Psoas muscle (tissue), 8 donors: Measurements from ENCODE around the gene SPEG. TPM values are rescaled to one million over a fixed set of nuclear protein-coding genes. Genes with fewer than 3 reads are reported as not detected.

ENCODE experiments used
- ATAC-seq, 4 donors: fragments of 200-7000 bp; cut with Tn5 transposase; one replicate each; pipeline ENCODE4 v1.9.1; 2020; ENCODE audit warnings: moderate library complexity in 3 of 4, mild to moderate bottlenecking in 2 of 4
- DNase-seq, 2 donors: peaks; one replicate each; pipeline ENCODE4 v3.0.0-alpha.2; 2020
- H3K27ac ChIP-seq: fragments of 200-600 bp; one replicate; pipeline ENCODE4 v1.8.0; 2022
- H3K27me3 ChIP-seq, 3 donors: fragments of 200-600 bp in 1 of 3; one replicate each; pipeline versions ENCODE4 v1.6.1 to v1.8.0; 2013 to 2022; ENCODE audit warnings: low read length in 2 of 3, mild to moderate bottlenecking in 2 of 3, moderate library complexity in 1 of 3; ENCODE audit not compliant: insufficient read depth in 3 of 3
- H3K36me3 ChIP-seq, 2 donors: fragments of 200-600 bp in 1 of 2; one replicate each; pipeline versions ENCODE4 v1.6.1 to v1.8.0; 2013 to 2022; ENCODE audit warnings: low read depth in 1 of 2, mild to moderate bottlenecking in 1 of 2, moderate library complexity in 1 of 2; ENCODE audit not compliant: insufficient read depth in 1 of 2
- H3K4me1 ChIP-seq: fragments of 200-600 bp; one replicate; pipeline ENCODE4 v1.8.0; 2022
- H3K4me3 ChIP-seq: fragments of 200-600 bp; one replicate; pipeline ENCODE4 v1.8.0; 2022; ENCODE audit warnings: mild to moderate bottlenecking
- H3K9me3 ChIP-seq: fragments of 200-600 bp; one replicate; pipeline ENCODE4 v1.8.0; 2022
- CTCF ChIP-seq: fragments of 200-600 bp; IDR thresholded peaks from one replicate; pipeline ENCODE4 v1.8.0; 2022; ENCODE audit warnings: antibody characterized with exemption
- WGBS, 3 donors: extraction: QIAGEN DNeasy Blood & Tissue Kit; methylation state at CpG; one replicate each; pipeline versions ENCODE4 v1.1.6 to v1.1.7; 2013; 5-methylcytosine and 5-hydroxymethylcytosine counted together
- intact Hi-C, 2 donors: fragments of 100-400 bp; cut with DNase I; formaldehyde crosslinking; loops; one replicate each; pipeline versions ENCODE4 v1.11.0 to v1.14.2; 2022
- long read RNA-seq, 2 donors: library from polyadenylated mRNA; unstranded; transcript quantifications; one replicate each; pipeline ENCODE4 v2.0.0, GENCODE V29; 2021
- polyA plus RNA-seq, 3 donors: library from polyadenylated mRNA; stranded (reverse); fragments of 200-250 nt; gene quantifications; one replicate each; pipeline ENCODE4 v1.2.3, GENCODE V29; 2013
- total RNA-seq, 4 donors: library from RNA; stranded (reverse); fragmentation: NEBNext Ultra II Directional in 2 of 4; extraction: Animal tissue kit (Norgen Biotek cat#: 25700) in 2 of 4; gene quantifications; one replicate each; pipeline versions ENCODE4 v1.2.1 to v1.2.4, GENCODE V29; 2021 to 2023
- donor health status: healthy with polysubstance abuse.
- donor health status: DM: no; HTN: no; CAD: no; lungs with moderate emphysema.
- donor health status: Bipolar disorder and iron deficiency.
- donor health status: healthy.
- donor health status: DM: yes; HTN: yes; CAD: no.
- donor health status: DM: no; HTN: no; CAD: no.
- donor health status: DM: no; HTN: no; CAD: no.
- donor health status: DM: yes; HTN: yes; CAD: no.

The SPEG gene
- total RNA-seq (100 to 1,000 TPM; 239 to 419 (median 304) TPM), polyA plus RNA-seq (100 to 1,000 TPM in 2 of 3 donors, 10 to 100 TPM in 1; 34.8 to 190 (median 133) TPM)
- long read RNA-seq, donor 1, partial matches to known transcripts = 97 of 113 reads
- long read RNA-seq, donor 1, other reads (novel, unspliced or antisense) = 14 of 113 reads
- long read RNA-seq, donor 2, partial matches to known transcripts = 289 of 344 reads
- long read RNA-seq, donor 2, other reads (novel, unspliced or antisense) = 52 of 344 reads

- DNase-seq (peak; percentile 74 to 92), ATAC-seq (peak; percentile 58 to 69 (median 66))
- H3K27ac ChIP-seq = peak within 1 kb of the TSS; percentile 92
- intact Hi-C loops = loop anchor here (2.0 kb wide), 2 partner anchors 30 to 32 kb away; no protein-coding TSS in a partner anchor
- no peaks in the 10 kb centered on the region for H3K27me3 ChIP-seq
- H3K4me3 ChIP-seq = peak within 1 kb of the TSS; percentile 70
- WGBS, 3 donors = 4 to 8% (median 6%) methylated on average over 30 to 77 of the region's 77 CpGs
- TF ChIP-seq CTCF = no peak
- no peaks in the 10 kb centered on the region for H3K9me3 ChIP-seq
- H3K36me3 ChIP-seq = no peaks in the 10 kb centered on the region
- peaks cover 55% of the 10 kb centered on the region for H3K4me1 ChIP-seq
These were observed at the start of gene SPEG for GRCh38 chr2:219434718-219435525. Gene SPEG, plus strand, starts transcription at chr2:219434843. Its CDS starts 135 bp downstream, at chr2:219434978.

- no peaks in the 10 kb centered on the region for H3K9me3 ChIP-seq
- ATAC-seq (no peak), DNase-seq (no peak)
- no peak overlapping the region for H3K4me3 ChIP-seq
- 66 to 86% (median 81%) methylated on average over 2 of the region's 2 CpGs for WGBS, 3 donors
- no peaks in the 10 kb centered on the region for H3K27me3 ChIP-seq
- H3K4me1 ChIP-seq = peaks cover 5% of the 10 kb centered on the region
- intact Hi-C loops = loop anchor here in 1 of 2 donors (5.0 to 10.0 kb wide), 2 partner anchors 103 to 220 kb away; partner anchors contain the start of gene NHEJ1
- peaks cover 7 to 68% of the 10 kb centered on the region in 2 donors for H3K36me3 ChIP-seq
- no peak for TF ChIP-seq CTCF
- no peak overlapping the region for H3K27ac ChIP-seq
These were observed 49.8 kb upstream of the SPEG start for GRCh38 chr2:219384859-219385258.

GRCh38 chr2:219385958-219386520 lies 48.6 kb upstream of the SPEG start:
- no peak for ATAC-seq
- Histone ChIP-seq H3K4me3 (peak overlapping the region; percentile 86), H3K9me3 (no peaks in the 10 kb centered on the region), H3K36me3 (peaks cover 7 to 56% of the 10 kb centered on the region in 2 donors), H3K27me3 (no peaks in the 10 kb centered on the region), H3K4me1 (peaks cover 5% of the 10 kb centered on the region), H3K27ac (no peak overlapping the region)
- intact Hi-C loops = loop anchor here in 1 of 2 donors (5.0 to 10.0 kb wide), 2 partner anchors 104 to 221 kb away; partner anchors contain the start of gene NHEJ1
- TF ChIP-seq CTCF = no peak
- WGBS, 3 donors = 91 to 96% (median 94%) methylated on average over 19 of the region's 19 CpGs
- DNase-seq = no peak

GRCh38 chr2:219386532-219387280 lies 47.9 kb upstream of the SPEG start:
- Histone ChIP-seq H3K4me1 (peaks cover 5% of the 10 kb centered on the region), H3K4me3 (peak overlapping the region; percentile 86), H3K9me3 (no peaks in the 10 kb centered on the region), H3K36me3 (peaks cover 7 to 49% of the 10 kb centered on the region in 2 donors), H3K27ac (peak overlapping the region; percentile 91), H3K27me3 (no peaks in the 10 kb centered on the region)
- intact Hi-C loops = loop anchor here in 1 of 2 donors (5.0 to 10.0 kb wide), 2 partner anchors 104 to 222 kb away; partner anchors contain the start of gene NHEJ1
- DNase-seq = no peak
- no peak for ATAC-seq
- TF ChIP-seq CTCF = no peak
- 35 to 44% (median 42%) methylated on average over 18 to 19 of the region's 19 CpGs for WGBS, 3 donors
